ENCODE results near the gene TGFBI.
A peak's percentile ranks its signal among the peaks of the same experiment; 100 is the strongest.
"Not testable (repeated sequence)": the region's sequence is repeated elsewhere in the genome, so short reads cannot be mapped to it uniquely, and the experiment has no call there.

The TGFBI gene

DNA sequence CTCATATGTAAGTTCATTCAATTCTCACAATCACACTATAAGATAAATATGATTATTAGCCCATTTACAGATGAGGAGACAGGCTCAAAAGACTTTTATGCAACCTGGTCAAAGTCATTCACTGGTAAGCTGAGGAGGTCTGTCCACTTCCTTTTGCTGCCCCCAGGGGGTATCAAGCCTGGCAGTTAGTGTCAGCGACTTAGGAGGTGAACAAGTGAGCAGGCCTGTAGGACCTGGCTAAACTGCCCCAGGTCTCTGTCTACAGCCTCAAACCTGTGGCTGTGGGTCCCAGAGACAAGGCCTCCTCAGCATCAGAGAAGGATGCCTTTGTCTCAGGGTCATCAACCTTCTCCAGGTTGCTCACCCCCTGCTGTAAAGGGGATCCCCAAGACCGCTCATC is 10.4 kb downstream of the TGFBI start:
- H3K4me3 ChIP-seq: no peak overlapping the region
- no peak overlapping the region for H3K27ac ChIP-seq

DNA sequence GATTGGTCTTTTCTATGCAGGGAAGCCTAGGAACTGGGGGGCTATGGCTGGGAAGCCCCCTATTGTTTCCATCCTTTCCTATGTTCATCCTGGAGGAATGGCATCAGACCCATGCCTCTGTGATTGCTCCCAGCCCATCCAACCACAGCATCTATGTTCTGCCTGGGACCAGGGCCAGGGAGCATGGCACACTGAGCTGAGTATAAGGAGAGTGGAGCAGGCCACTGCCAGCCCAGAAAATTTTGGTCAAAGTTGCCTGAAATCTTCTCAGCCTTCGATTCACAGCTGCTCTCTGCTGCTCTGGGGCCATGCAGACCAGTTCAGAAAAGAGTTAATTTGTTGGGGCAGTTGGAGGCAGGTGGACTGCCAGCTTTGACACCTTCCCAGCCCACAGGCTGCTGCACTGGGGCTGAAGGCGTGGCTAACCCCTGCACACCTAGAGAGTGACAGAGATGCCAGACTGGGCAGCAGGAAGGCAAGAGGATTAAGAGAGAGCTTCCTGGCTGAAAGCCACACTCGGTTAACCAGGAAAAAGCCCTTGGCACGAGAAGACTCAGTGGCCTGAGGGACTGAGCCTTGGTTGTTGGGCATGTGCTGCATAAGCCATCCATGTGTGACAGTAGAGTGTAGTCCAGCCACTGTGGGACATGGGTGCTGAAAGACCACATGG is 12.1 kb downstream of the TGFBI start:
- H3K4me3 ChIP-seq: no peak overlapping the region
- H3K27ac ChIP-seq: no peak overlapping the region

DNA sequence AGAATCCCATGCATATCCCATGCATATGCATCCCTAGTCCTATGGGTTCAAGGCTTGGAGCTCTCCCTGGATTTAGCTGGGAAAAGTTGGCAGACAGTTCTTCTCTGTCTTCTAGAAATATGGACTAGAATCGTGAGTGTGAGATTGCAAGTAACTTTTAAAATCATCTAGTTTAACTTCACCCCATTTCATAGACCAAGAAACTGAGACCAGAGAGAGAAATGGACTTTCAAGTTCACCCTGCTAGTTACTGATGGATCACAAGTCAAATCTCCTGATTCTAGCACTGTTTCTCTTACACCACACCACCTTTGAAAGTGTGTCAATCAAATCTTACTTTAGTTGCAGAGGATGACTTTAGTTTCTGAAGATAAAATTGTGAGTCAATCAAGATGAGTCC is 13.4 kb downstream of the TGFBI start:
- no peak overlapping the region for H3K4me3 ChIP-seq
- H3K27ac ChIP-seq: peak overlapping the region in 1 of 21 experiments; percentile 25

DNA sequence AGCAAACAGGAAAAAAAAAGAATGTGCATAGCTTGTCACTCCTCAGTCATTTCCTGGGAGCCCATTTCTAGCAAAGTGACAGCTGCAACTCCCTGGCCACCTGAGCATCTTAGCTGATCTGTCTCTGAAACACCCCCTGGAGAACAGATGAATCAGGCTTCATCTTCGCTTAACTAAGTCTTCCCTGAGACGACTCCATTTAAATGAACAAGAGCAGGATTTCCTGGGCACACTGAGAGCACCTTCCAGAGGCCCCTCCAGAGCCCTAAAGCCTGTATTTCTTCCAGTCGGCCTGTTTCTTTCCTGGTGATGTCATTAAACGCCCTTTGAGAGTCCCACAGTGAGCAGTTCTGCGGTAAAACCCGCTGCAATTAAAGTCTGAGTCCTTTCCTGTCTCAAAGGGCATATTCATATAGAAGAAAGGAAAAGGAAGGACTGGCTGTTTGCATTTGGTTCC is 13.9 kb downstream of the TGFBI start:
- H3K4me3 ChIP-seq: no peak overlapping the region
- peak overlapping the region in 2 of 21 experiments; percentile 25 to 39 for H3K27ac ChIP-seq

DNA sequence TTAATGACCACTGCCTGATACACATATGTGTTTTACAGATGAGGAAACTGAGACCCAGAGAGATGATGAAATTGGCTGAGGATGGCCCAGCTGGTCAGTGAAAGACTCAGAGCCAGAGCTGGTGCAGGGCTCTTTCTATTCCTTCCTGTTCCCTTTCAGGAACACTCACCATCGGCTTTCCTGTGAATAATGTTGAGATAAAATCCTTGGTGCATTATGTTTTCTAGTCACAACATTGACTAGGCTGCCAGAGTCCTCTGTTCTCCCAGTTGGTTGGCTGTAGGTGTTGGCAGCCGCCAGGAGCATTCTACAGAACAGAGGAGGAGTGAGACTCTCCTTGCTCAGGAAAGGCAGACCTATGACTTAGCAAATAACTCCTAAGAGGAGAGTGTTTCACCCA is 14.8 kb downstream of the TGFBI start:
- Histone ChIP-seq H3K27ac (no peak overlapping the region), H3K4me3 (no peak overlapping the region)

DNA sequence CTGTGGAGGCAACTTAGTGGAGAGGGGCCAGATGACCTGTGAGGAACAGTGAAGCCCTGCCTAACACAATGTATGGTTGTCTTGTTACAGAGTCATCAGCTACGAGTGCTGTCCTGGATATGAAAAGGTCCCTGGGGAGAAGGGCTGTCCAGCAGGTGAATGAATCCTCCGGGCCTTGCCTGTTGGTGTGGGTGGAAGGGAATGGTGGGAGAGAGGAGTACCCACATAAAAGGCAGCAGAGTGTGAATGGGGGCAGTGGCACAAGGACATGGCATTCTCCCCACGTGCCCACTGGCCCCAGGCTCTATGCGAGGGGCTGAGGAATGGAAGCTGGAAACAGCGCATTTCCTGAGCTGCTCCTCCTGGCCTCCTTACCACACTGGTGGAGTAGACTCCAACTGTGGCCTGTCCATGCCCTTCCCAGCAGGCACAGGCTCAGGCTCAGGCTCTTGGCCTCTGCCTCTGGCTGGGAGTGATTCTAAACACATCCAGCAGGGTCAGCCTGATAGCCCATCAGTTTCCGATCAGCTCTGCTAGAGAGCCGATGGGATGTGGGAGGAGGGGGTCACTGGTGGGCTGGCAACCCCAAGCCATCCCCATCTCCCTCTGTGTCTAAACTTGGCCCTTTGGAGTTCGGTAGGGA is 15.3 kb downstream of the TGFBI start:
- no peak overlapping the region for H3K4me3 ChIP-seq
- H3K27ac ChIP-seq: no peak overlapping the region

DNA sequence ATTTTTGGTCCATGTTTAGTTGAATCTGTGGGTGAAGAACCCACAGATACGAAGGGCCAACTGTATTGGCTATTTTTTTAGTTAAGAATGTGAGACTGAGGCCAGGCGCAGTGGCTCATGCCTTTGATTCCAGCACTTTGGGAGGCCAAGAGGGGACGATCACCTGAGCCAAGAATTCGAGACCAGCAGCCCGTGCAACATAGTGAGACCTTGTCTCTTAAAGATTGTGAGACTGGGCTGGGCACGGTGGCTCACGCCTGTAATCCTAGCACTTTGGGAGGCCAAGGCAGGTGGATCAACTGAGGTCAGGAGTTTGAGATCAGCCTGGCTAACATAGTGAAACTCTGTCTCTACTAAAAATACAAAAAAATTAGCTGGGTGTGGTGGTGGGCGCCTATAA is 16.2 kb downstream of the TGFBI start:
- H3K27ac ChIP-seq: not testable (repeated sequence)

DNA sequence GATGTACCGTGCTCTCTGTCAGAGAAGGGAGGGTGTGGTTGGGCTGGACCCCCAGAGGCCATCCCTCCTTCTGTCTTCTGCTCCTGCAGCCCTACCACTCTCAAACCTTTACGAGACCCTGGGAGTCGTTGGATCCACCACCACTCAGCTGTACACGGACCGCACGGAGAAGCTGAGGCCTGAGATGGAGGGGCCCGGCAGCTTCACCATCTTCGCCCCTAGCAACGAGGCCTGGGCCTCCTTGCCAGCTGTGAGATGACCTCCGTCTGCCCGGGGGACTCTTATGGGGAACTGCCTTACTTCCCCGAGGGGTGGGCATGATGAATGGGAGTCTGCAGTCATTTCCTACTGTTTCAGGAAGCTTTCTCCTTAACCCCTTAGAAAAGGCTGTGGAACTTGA is 17.5 kb downstream of the TGFBI start:
- H3K4me3 ChIP-seq: no peak overlapping the region
- H3K27ac ChIP-seq: no peak overlapping the region

More for the DNA sequence above, 16.2 kb downstream of the TGFBI start:
- H3K4me3 ChIP-seq: not testable (repeated sequence)

DNA sequence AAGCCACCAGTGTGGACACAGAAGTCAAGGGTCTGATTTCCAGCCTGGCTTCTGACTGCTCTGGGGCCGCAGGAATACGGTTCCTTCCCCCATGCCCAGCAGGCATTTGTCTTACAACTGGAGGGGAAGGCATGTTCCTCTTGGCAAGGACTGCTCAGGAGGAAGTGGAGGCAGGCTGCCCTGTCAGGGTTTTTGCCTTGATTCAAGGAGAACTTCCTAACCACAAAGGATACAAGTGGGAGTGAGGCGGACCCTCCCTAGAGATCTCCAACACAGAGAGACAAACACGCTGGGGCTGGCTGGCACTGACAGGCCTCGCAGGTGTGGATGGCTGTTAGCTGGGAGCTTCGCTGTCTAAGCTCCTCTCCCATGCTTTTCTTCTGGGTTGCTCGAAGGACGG is 19.1 kb downstream of the TGFBI start:
- H3K27ac ChIP-seq: no peak overlapping the region
- H3K4me3 ChIP-seq: no peak overlapping the region

DNA sequence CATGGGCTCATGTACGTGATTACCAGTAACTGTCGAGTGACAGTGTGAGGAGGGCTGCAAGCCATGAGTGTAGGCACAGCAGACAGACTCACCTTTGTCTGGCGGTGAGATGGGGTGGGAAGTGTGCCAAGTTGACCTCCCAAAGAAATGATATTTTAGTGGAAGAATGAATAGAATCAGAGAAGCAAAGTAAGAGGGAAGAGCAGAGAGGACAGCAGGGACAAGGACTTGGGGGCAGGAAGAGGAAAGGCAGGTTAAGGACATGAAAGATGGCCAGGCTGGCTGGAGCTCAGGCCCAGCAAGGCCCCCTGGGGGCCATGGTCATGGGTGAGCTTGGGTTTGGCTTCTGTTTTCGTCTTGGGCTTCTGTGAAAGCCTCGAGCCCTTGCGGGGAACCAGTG is 20.2 kb downstream of the TGFBI start:
- Histone ChIP-seq H3K4me3 (no peak overlapping the region), H3K27ac (no peak overlapping the region)

DNA sequence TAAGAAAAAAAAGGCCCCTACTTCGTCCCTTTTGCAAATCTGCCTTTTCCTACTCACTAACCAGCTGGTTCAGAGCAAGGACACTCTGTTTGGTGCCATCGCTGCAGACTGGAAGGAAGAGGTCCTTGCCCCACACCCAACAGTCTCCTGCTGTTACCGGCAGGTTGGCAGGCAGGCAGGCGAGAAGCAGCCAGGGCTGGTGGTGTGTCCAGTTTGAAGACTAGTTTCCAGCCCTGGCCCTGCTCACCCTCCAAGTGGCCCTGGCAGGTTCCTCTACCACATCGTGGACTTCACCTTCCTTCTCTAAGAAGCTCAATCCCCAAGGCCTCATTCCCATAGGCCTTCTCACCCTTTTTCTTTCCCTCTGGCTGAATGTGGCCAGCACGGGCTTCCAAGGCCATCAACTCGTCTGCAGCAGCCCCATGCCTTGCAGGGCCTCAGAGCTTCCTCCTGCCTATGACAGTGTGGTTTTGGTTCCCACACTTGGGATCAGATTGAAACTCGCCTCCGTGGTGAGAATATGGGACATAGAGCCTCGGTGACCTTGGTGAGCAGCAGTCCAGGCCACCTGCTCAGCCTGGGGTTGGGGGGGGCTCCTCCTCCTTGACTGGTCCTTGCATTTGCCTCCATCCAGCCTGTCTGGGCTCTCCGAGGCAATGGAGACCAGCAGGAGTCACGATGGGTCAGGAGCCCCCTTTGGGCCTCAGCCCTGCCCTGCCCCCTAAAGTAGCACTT is 22.9 kb downstream of the TGFBI start:
- peak overlapping the region in 1 of 21 experiments; percentile 10 for H3K27ac ChIP-seq
- no peak overlapping the region for H3K4me3 ChIP-seq

DNA sequence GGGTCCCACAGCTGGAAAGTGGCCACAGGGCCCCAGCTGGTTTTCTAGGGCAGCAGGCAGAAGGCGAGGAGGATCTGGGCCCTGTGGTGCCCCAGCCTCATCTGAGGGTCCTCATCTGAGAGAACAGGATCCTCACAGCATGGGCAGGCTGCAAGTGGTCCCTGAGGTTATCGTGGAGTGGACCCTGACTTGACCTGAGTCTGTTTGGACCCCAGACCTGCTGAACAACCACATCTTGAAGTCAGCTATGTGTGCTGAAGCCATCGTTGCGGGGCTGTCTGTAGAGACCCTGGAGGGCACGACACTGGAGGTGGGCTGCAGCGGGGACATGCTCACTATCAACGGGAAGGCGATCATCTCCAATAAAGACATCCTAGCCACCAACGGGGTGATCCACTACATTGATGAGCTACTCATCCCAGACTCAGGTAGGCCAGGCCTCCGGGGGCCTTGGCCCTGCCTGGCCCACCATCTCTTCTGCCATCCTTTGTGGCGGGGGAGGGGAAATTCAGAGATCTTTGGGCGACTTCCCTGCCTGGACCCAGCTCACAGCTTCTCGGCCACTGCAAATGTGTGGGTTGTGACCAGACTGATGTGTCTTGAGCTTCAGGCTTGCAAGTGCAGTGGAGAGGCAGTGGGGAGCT is 24.0 kb downstream of the TGFBI start:
- H3K27ac ChIP-seq: peak overlapping the region in 8 of 21 experiments; percentile 0 to 71 (median 30)
- H3K4me3 ChIP-seq: no peak overlapping the region

DNA sequence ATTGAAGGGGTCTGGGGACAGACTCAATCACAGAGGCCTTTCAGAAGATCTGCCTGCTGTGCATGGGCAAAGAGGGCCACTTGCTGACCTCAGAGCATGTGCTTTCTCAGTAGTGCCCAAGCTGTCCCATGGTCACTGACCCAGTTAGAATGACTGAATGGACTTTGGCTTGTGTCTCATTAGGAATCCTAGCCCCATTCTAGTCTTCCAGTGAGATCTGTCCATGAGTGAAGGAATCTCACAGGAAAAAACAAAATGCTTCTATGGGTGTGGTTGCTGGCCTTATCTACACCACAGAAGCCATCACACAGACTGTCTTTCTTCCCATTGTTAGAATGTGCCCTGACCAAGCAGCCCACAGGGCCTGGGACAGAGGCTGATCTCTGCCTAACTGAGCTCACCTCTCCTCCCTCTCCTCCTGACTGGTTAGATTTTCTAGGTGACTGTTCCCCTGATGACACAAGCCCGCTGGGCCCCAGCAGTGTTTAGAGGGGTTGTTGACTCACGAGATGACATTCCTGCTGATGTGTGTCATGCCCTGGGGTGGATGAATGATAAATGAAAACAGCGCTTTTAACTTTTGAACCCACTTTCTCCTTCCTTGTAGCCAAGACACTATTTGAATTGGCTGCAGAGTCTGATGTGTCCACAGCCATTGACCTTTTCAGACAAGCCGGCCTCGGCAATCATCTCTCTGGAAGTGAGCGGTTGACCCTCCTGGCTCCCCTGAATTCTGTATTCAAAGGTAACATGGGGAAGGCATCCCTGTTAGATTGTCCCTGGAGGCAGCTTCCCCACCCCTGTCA is 24.8 kb downstream of the TGFBI start:
- H3K4me3 ChIP-seq: no peak overlapping the region
- peak overlapping the region in 9 of 21 experiments; percentile 0 to 71 (median 25) for H3K27ac ChIP-seq

DNA sequence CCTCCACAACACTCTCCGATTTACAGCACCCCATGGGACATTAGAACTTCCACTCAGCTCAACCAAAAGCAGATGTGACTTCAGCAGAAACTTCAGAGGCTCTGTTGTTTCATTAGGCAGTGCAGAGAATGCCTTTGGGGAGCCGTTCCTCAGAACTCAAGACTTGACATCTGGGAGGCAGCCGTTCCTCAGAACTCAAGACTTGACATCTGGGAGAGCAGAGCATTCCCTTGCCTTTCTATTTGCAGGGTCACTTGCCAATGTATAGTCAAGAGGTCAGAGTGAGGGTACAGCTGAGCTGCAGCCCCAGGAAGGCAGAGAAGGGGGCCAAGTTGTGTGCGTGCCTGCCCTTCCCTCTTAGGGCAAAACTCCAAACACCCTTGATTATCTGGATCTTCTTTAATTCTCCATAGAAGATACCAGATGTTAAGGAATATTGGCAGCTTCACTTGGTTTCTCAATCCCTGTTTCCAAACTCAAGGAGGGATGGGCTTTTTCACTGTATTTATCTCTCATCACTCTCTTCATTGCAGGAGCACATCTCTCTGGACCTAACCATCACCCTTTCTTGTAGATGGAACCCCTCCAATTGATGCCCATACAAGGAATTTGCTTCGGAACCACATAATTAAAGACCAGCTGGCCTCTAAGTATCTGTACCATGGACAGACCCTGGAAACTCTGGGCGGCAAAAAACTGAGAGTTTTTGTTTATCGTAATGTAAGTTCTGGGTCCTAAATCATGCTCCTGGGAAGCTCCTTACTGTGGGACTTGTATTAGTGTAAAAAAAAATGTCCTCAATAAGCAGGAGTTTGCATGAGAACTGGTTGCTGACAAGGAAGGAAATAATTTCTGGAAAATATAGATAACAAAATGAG is 25.6 kb downstream of the TGFBI start:
- peak overlapping the region in 5 of 21 experiments; percentile 6 to 71 (median 25) for H3K27ac ChIP-seq
- H3K4me3 ChIP-seq: no peak overlapping the region

DNA sequence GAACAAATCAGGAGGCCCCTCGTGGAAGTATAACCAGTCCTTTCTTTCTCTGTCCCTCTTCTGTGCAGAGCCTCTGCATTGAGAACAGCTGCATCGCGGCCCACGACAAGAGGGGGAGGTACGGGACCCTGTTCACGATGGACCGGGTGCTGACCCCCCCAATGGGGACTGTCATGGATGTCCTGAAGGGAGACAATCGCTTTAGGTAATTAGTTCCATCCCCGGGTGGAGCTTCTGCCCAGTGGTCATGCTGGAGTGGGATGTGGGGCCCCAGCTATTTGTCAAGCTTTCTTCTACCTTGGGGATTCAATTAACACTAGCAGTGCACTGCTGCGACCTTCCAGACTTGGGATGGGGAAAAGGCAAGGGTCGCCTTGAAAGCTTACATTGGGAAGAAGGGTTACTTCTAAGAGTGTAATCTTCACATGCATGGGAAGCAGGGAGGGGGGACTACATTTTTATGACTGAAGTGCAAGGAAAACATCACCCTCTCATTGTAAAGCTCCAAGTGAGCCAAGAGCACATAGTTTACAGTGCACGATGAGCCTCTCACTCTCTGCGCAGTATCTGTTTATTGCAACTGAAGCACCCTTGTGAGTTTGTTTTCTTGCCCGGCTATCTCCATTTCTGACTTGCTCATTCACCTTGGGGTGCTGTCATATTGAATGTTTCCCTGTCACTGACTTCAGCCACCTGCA is 27.0 kb downstream of the TGFBI start:
- Histone ChIP-seq H3K27ac (no peak overlapping the region), H3K4me3 (no peak overlapping the region)

DNA sequence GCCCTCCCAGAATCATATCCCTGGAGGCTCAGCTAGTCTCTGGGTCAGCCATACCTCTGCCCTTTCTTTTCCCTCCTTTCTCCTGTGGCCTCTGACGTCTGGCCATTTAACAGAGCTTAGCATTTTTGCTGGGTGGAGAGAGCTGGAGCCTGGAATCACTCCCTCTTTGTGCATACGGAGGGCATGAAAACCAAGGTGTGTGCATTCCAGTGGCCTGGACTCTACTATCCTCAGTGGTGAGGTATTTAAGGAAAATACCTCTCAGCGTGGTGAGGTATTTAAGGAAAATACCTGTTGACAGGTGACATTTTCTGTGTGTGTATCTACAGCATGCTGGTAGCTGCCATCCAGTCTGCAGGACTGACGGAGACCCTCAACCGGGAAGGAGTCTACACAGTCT is 27.5 kb downstream of the TGFBI start:
- no peak overlapping the region for H3K27ac ChIP-seq
- no peak overlapping the region for H3K4me3 ChIP-seq

DNA sequence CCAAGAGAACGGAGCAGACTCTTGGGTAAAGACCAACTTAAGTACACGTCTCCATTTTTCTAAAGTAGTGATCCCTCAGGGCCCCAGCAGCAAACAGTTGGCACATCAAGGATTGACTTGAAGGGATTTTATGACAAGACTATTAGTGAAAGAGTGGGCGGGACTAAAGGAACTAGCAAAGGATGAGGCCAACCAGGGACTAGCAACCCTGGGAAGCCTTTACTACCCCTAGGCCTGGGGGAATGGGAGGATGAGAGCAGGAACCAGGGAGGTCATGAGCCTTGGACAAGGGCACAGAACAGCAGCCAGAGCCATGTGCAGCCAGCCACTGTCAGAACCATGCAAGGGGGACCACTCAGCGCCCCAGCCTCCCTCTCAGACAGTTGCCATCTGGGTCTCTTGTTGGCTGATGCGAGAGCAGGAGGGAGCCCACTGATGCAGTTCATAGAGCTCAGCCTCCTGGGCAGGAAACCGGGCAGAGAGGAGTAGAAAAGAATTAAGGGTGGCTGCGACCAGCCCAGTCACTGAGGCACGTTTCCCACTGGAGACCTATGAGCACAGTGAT is 28.1 kb downstream of the TGFBI start:
- Histone ChIP-seq H3K4me3 (no peak overlapping the region), H3K27ac (no peak overlapping the region)

Data from skin epidermis (tissue), 12 donors.